Lung (tissue), 12 donors: ENCODE data around the gene PES1. TPM values are rescaled to one million over a fixed set of nuclear protein-coding genes. Genes with fewer than 3 reads are reported as not detected.
"Not testable (repeated sequence)": the region's sequence is repeated elsewhere in the genome, so short reads cannot be mapped to it uniquely, and the experiment has no call there.

Source experiments
- ATAC-seq: fragments of 200-7000 bp; cut with Tn5 transposase; one replicate; pipeline ENCODE4 v1.9.1; 2020; ENCODE audit warnings: moderate number of reproducible peaks; ENCODE audit not compliant: insufficient read depth, low FRiP score
- DNase-seq, 3 donors: peaks; one replicate each; pipeline ENCODE4 v3.0.0-alpha.2; 2013 to 2017
- H3K27ac ChIP-seq, 2 donors: one replicate each; pipeline ENCODE4 v1.5.1; 2013; ENCODE audit warnings: mild to moderate bottlenecking in 2 of 2, moderate library complexity in 2 of 2, control low read depth in 1 of 2, inconsistent platforms in 1 of 2, low read depth in 1 of 2, low read length in 1 of 2
- H3K27me3 ChIP-seq, 3 donors: one replicate each; pipeline ENCODE4 v1.5.1; 2013; ENCODE audit warnings: low read length in 2 of 3; ENCODE audit not compliant: control insufficient read depth in 3 of 3, insufficient read depth in 3 of 3
- H3K36me3 ChIP-seq, 4 donors: one replicate each; pipeline ENCODE4 v1.5.1; 2013; ENCODE audit warnings: low read length in 4 of 4, mild to moderate bottlenecking in 1 of 4, moderate library complexity in 1 of 4; ENCODE audit not compliant: control insufficient read depth in 4 of 4, insufficient read depth in 4 of 4
- H3K4me1 ChIP-seq, 5 donors: one replicate each; pipeline ENCODE4 v1.5.1; 2013; ENCODE audit warnings: low read length in 5 of 5, mild to moderate bottlenecking in 2 of 5, moderate library complexity in 1 of 5; ENCODE audit not compliant: control insufficient read depth in 5 of 5, insufficient read depth in 5 of 5
- H3K4me3 ChIP-seq: one replicate; pipeline ENCODE4 v1.5.1; 2013; ENCODE audit warnings: mild to moderate bottlenecking, control low read depth, moderate library complexity
- H3K9ac ChIP-seq, 2 donors: one replicate each; pipeline ENCODE4 v1.5.1; 2013; ENCODE audit warnings: low read length in 2 of 2, control low read depth in 1 of 2; ENCODE audit not compliant: insufficient read depth in 1 of 2
- H3K9me3 ChIP-seq, 4 donors: one replicate each; pipeline ENCODE4 v1.5.1; 2013; ENCODE audit warnings: low read length in 3 of 4, mild to moderate bottlenecking in 1 of 4, moderate library complexity in 1 of 4; ENCODE audit not compliant: control insufficient read depth in 4 of 4, insufficient read depth in 3 of 4
- CTCF ChIP-seq: IDR thresholded peaks from 2 replicates; pipeline ENCODE4 v1.5.1; 2012; ENCODE audit warnings: mild to moderate bottlenecking; ENCODE audit errors: control extremely low read depth, extremely low read depth
- WGBS, 2 donors: extraction: QIAGEN DNeasy Blood & Tissue Kit; methylation state at CpG; one replicate each; pipeline ENCODE4 v1.1.7; 2013; 5-methylcytosine and 5-hydroxymethylcytosine counted together
- polyA plus RNA-seq, 2 donors: library from polyadenylated mRNA; stranded (reverse); fragments of 200-250 nt; gene quantifications; one replicate each; pipeline ENCODE4 v1.2.1, GENCODE V29; 2013
- total RNA-seq, 2 donors: library from RNA; depleted of rRNA in 1 of 2; stranded (reverse); fragments of >200 nt in 1 of 2; gene quantifications; one replicate each; pipeline ENCODE4 v1.2.1, GENCODE V29; 2014 to 2021
- donor health status: control.
- donor health status: control.
- donor health status: Bipolar disorder and iron deficiency.
- donor health status: healthy.
- donor health status: DM: yes; HTN: yes; CAD: no.

Gene PES1
- total and polyA plus RNA-seq, 4 donors = 34.4 to 77.2 (median 72.7) TPM

DNA sequence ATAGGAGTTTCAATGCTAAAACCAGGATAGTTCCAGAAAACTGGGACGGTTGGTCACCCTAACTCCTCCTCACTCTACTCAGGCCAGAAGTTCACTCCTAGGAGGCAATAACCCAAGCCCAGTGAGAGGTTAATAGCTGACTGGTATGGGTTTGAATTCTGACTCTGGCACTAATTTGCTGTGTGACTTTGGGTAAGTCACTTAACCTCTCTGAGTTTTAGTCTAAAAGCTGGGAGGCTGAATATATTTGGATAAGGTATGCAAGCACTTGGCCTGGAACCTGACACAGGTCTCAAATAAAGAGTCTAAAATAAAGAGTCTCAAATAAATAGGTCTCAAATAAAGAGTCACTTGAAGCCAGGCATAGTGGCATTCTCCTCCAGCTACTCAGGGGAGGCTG, 39.0 kb downstream of the PES1 start:
- no peaks in the 10 kb centered on the region for H3K9me3 ChIP-seq
- no peak for TF ChIP-seq CTCF
- no peaks in the 10 kb centered on the region for H3K27me3 ChIP-seq
- H3K9ac ChIP-seq = no peak overlapping the region
- 2 to 52% methylated on average over 1 of the region's 1 CpG for WGBS, 2 donors
- no peak for DNase-seq
- no peaks in the 10 kb centered on the region for H3K4me1 ChIP-seq
- H3K36me3 ChIP-seq = no peaks in the 10 kb centered on the region
- H3K4me3 ChIP-seq = no peak overlapping the region
- H3K27ac ChIP-seq = no peak overlapping the region
- ATAC-seq = no peak

GRCh38 chr22:30551813-30552212, 39.9 kb downstream of the PES1 start:
- H3K4me3 ChIP-seq, H3K36me3 ChIP-seq, H3K9ac ChIP-seq, H3K27me3 ChIP-seq, H3K4me1 ChIP-seq, H3K9me3 ChIP-seq, ATAC-seq, H3K27ac ChIP-seq, DNase-seq: not testable (repeated sequence)
- WGBS, 2 donors = 95 to 97% methylated on average over 3 of the region's 3 CpGs

- Histone ChIP-seq H3K9ac (no peak overlapping the region), H3K36me3 (no peaks in the 10 kb centered on the region), H3K27me3 (no peaks in the 10 kb centered on the region), H3K4me1 (peaks cover 0 to 7% (median 0%) of the 10 kb centered on the region in 5 donors), H3K9me3 (no peaks in the 10 kb centered on the region), H3K4me3 (no peak overlapping the region), H3K27ac (no peak overlapping the region)
- TF ChIP-seq CTCF = no peak
- ATAC-seq = no peak
- no peak for DNase-seq
- WGBS, 2 donors = 87 to 91% methylated on average over 4 of the region's 4 CpGs
Measured at GRCh38 chr22:30547188-30547587, 44.5 kb downstream of the PES1 start.

- no peak for ATAC-seq
Measured at GRCh38 chr22:30546616-30547015, 45.1 kb downstream of the PES1 start, which contains the start of gene SEC14L6. Gene SEC14L6 (minus strand): TSS chr22:30546741. CDS start chr22:30546682, 59 bp downstream.

More at GRCh38 chr22:30546616-30547015, 45.1 kb downstream of the PES1 start, which contains the start of gene SEC14L6:
- 83 to 92% methylated on average over 7 of the region's 7 CpGs for WGBS, 2 donors
- Histone ChIP-seq H3K27me3 (no peaks in the 10 kb centered on the region), H3K4me1 (peaks cover 0 to 7% (median 0%) of the 10 kb centered on the region in 5 donors), H3K27ac (no peak within 1 kb of the TSS), H3K36me3 (no peaks in the 10 kb centered on the region), H3K9ac (no peak within 1 kb of the TSS), H3K4me3 (no peak within 1 kb of the TSS), H3K9me3 (no peaks in the 10 kb centered on the region)
- DNase-seq = no peak
- TF ChIP-seq CTCF = no peak
